ENCODE data around the gene NELL2. TPM values are rescaled to one million over a fixed set of nuclear protein-coding genes. Genes with fewer than 3 reads are reported as not detected.

The NELL2 gene
- total RNA-seq, 4 donors from 2014 or later: 7.5 to 39.2 (median 15.9) TPM

GRCh38 chr12:44637875-44638274 is 238.2 kb downstream of the NELL2 start:
- no peak for DNase-seq
- Histone ChIP-seq H3K9me3 (no peaks in the 10 kb centered on the region), H3K27me3 (no peaks in the 10 kb centered on the region), H3K4me3 (no peak overlapping the region), H3K4me1 (no peaks in the 10 kb centered on the region), H3K27ac (no peak overlapping the region), H3K36me3 (no peaks in the 10 kb centered on the region)
- TF ChIP-seq POLR2A (IDR thresholded peaks at IDR 0.05) (no peak), CTCF (IDR thresholded peaks at IDR 0.05) (no peak)

GRCh38 chr12:44628180-44628579 is 247.9 kb downstream of the NELL2 start:
- no peak overlapping the region for H3K4me3 ChIP-seq
- TF ChIP-seq CTCF (IDR thresholded peaks at IDR 0.05): no peak
- no peak for TF ChIP-seq POLR2A (IDR thresholded peaks at IDR 0.05)
- no peaks in the 10 kb centered on the region for H3K27me3 ChIP-seq
- H3K36me3 ChIP-seq: no peaks in the 10 kb centered on the region
- no peaks in the 10 kb centered on the region for H3K4me1 ChIP-seq
- H3K9me3 ChIP-seq: no peaks in the 10 kb centered on the region
- no peak for DNase-seq
- no peak overlapping the region for H3K27ac ChIP-seq

- TF ChIP-seq CTCF (IDR thresholded peaks at IDR 0.05): no peak
- TF ChIP-seq POLR2A (IDR thresholded peaks at IDR 0.05): no peak
- Histone ChIP-seq H3K27ac (no peak overlapping the region), H3K9me3 (no peaks in the 10 kb centered on the region), H3K4me3 (no peak overlapping the region), H3K36me3 (no peaks in the 10 kb centered on the region), H3K27me3 (no peaks in the 10 kb centered on the region), H3K4me1 (no peaks in the 10 kb centered on the region)
- no peak for DNase-seq
Observed at GRCh38 chr12:44627387-44628166, 248.5 kb downstream of the NELL2 start.

GRCh38 chr12:44626883-44627282 is 249.2 kb downstream of the NELL2 start:
- DNase-seq: no peak
- Histone ChIP-seq H3K27ac (no peak overlapping the region), H3K27me3 (no peaks in the 10 kb centered on the region), H3K36me3 (no peaks in the 10 kb centered on the region), H3K4me3 (no peak overlapping the region), H3K4me1 (no peaks in the 10 kb centered on the region), H3K9me3 (no peaks in the 10 kb centered on the region)
- TF ChIP-seq POLR2A (IDR thresholded peaks at IDR 0.05) (no peak), CTCF (IDR thresholded peaks at IDR 0.05) (no peak)

- Histone ChIP-seq H3K4me1 (no peaks in the 10 kb centered on the region), H3K27ac (no peak overlapping the region), H3K27me3 (no peaks in the 10 kb centered on the region), H3K4me3 (no peak overlapping the region), H3K36me3 (no peaks in the 10 kb centered on the region), H3K9me3 (no peaks in the 10 kb centered on the region)
- TF ChIP-seq CTCF (IDR thresholded peaks at IDR 0.05): no peak
- TF ChIP-seq POLR2A (IDR thresholded peaks at IDR 0.05): no peak
- no peak for DNase-seq
Observed at GRCh38 chr12:44618946-44619345, 257.2 kb downstream of the NELL2 start.
